HCEC 1CT (cell line): Measurements from ENCODE around the gene ST6GALNAC3.
A peak's percentile ranks its signal among the peaks of the same experiment; 100 is the strongest.
"Not testable (repeated sequence)": the region's sequence is repeated elsewhere in the genome, so short reads cannot be mapped to it uniquely, and the experiment has no call there.

Experiments
- DNase-seq: peaks from one replicate; pipeline ENCODE4 v3.0.0-alpha.2; 2017

ST6GALNAC3 gene

DNA sequence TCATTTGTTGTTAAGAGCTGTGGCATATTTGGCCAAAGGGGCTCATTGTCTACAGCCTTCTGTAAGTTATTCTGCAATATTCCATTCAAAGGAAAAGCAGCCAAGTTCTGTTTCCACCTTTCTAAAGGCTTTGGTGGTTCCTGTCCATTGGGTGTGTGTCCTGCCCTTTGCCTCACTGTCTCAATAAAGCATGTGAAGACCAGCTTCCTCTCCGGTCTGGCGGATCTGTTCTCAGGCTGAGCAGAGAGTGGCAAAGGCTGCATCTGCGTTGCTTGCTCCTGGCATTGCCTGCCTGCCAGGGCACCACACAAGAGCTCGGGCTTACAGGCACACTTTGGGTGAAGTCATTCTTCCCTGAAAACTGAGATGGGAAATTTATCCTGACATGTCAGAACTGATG, 34.9 kb downstream of the ST6GALNAC3 start:
- no peak for DNase-seq

DNA sequence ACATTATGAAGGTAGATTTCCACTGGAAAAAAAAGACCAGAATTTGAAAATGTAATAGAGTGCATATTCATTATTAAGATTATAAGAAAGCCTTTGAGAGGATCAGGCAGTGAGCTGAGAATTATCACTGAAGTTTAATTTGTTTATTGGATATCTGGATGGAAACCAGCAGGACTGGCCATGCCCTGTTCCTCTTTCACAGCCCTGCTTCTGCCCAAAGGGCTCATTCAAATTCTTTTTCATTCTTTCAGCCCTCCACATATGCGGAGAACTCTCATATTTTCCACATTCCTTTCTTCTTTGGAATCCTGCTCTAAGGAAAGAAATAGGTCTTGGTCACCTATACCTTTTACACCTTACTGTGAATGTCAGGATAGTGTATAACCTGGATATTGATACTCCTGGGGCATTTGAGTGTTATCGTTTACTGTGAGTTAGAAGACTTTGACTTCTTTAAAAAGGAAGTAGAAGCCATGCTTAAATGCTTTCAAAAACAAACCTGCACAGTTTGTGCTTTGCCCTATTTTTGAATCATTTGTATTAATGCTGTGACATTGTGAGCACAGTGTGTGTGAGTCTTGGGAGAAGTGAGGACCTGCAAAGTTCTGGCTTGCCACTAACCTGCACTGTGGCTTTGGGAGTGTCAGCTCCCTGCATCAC, 35.5 kb downstream of the ST6GALNAC3 start:
- no peak for DNase-seq

GRCh38 chr1:76110666-76111065, 36.1 kb downstream of the ST6GALNAC3 start:
- DNase-seq = peak; percentile 22

DNA sequence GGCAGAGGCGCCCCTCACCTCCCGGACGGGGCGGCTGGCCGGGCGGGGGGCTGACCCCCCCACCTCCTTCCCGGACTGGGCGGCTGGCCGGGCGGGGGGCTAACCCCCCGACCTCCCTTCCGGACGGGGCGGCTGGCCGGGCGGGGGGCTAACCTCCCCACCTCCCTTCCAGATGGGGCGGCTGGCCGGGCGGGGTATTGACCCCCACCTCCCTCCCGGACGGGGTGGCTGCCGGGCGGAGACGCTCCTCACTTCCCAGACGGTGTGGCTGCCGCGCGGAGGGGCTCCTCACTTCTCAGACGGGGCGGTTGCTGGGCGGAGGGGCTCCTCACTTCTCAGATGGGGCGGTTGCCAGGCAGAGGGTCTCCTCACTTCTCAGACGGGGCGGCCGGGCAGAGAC, 37.8 kb downstream of the ST6GALNAC3 start:
- not testable (repeated sequence) for DNase-seq

- DNase-seq = no peak
These were observed 38.9 kb downstream of the ST6GALNAC3 start for GRCh38 chr1:76113446-76113845.

- no peak for DNase-seq
These were observed 40.6 kb downstream of the ST6GALNAC3 start for GRCh38 chr1:76115171-76115570.

DNA sequence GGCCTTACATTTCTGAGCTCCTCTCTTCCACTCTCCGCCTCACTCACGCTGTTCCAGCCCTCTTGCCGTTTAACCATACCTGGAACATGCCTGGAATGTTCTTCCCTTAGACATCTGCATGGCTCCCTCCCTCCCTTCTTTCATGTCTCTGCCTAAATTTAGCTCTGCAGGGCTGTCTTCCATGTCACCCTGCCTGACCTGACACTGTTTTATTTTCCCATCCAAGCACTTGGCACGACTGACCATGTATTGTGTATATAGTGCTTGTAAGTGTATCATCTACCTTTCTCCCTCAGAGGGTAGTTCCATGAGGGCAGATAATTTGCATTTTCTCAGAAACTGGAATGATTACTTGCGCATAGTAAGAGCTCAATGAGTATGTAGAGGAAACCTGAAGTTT, 47.3 kb downstream of the ST6GALNAC3 start:
- no peak for DNase-seq

DNA sequence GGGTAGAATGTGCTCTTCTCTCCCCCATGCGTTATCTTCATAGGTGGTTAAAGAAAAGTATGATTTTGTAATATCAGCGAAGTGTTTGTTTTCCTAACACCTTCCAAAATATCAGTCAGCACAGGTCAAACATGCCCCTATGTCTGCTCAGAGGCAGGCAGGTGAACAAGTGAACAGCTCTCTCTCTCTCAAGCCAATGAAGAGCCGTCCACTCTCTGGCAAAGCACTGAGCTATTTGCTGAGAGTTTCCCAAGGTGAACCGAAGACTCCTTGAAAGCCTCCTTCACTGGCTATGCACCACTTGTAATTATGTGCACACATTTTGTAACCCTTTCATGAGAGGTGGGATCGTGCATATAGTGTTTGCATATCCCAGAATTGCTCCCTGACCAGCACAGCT, 47.7 kb downstream of the ST6GALNAC3 start:
- DNase-seq = no peak

GRCh38 chr1:76123411-76124064, 49.0 kb downstream of the ST6GALNAC3 start:
- DNase-seq = not testable (repeated sequence)

- DNase-seq = peak; percentile 52
These were observed 49.6 kb downstream of the ST6GALNAC3 start for GRCh38 chr1:76124196-76124595.

GRCh38 chr1:76125473-76126219, 51.1 kb downstream of the ST6GALNAC3 start:
- DNase-seq = no peak

DNA sequence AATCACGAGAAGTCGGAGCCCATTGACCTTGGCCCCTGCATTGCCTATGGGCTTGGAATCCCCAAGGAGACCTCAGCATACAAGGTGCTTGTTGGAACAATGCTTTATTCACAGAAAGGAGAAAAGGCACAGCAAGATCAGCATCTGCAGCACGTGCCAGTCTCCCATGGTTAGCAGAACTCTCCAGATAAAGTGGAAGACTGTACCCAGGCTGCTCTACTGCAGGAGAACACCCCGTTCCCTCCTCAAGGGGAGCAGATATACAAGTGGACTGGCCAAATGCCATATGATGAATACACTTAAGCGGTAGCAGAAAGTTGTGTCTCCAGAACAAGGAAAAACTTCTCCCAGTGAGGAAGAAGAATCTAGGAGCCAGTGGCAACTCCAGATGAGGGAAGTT, 53.5 kb downstream of the ST6GALNAC3 start:
- no peak for DNase-seq

GRCh38 chr1:76129731-76130130, 55.2 kb downstream of the ST6GALNAC3 start:
- no peak for DNase-seq

GRCh38 chr1:76130992-76131391, 56.4 kb downstream of the ST6GALNAC3 start:
- DNase-seq = no peak

GRCh38 chr1:76133977-76134376, 59.4 kb downstream of the ST6GALNAC3 start:
- DNase-seq = no peak

- no peak for DNase-seq
These were observed 61.3 kb downstream of the ST6GALNAC3 start for GRCh38 chr1:76135835-76136234.

DNA sequence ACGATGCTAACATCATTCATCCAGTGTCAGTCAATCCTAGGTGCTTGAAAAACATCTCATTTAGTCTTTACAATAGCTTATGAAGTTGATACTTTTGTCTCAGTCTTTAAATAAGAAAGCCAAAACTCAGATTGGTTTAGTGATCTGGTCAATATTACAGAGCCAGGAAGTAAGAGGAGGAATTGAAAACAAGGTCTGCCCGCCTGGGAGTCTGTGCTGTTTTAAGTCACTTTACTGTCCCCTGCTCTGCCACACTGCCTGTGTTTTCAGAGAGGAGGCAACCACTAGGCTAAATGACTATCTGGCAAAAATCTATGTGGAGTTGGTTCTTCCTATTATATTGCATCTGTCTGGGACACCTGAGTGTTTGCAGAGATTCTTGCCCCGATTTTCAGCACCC, 62.3 kb downstream of the ST6GALNAC3 start:
- DNase-seq = no peak

DNA sequence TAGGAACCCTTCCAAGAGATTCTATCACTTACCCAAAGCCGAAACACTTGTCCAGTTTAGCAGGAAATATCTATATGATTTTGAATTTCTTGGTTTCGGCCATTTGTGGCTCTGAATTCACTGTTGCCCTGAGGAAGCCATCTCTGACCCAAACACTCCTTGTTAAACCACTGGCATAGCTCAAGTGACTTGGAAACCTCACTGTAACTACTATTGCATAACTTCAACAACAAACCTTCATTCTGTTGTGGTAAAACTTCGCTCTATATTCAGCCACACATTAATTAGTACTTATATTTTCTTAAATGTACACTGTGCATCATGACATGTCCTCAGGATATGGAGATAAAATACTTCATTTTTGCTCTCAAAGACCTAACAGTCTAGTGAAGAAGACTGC, 63.2 kb downstream of the ST6GALNAC3 start:
- no peak for DNase-seq

GRCh38 chr1:76138217-76138616, 63.7 kb downstream of the ST6GALNAC3 start:
- DNase-seq = no peak

- DNase-seq = no peak
These were observed 65.7 kb downstream of the ST6GALNAC3 start for GRCh38 chr1:76140227-76140626.

DNA sequence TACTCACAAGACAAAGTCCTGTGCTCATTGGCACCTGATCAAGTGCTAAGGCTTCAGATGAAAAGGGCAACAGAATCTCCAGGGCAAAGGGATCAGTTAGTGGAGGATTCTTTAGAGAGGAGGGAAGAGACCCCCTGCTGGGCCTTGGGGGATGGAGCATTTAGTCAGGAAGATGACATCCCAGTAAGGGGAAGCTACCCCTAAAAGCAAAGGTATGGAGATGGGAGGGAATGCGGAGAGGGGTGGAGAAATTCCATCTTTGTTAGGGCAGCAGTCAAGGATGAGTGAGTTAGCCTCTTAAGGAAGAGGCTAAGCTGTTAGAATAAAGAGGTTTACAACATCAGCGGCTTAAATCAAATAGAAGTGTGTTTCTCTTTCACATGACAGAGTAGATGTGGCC, 67.4 kb downstream of the ST6GALNAC3 start:
- no peak for DNase-seq

DNA sequence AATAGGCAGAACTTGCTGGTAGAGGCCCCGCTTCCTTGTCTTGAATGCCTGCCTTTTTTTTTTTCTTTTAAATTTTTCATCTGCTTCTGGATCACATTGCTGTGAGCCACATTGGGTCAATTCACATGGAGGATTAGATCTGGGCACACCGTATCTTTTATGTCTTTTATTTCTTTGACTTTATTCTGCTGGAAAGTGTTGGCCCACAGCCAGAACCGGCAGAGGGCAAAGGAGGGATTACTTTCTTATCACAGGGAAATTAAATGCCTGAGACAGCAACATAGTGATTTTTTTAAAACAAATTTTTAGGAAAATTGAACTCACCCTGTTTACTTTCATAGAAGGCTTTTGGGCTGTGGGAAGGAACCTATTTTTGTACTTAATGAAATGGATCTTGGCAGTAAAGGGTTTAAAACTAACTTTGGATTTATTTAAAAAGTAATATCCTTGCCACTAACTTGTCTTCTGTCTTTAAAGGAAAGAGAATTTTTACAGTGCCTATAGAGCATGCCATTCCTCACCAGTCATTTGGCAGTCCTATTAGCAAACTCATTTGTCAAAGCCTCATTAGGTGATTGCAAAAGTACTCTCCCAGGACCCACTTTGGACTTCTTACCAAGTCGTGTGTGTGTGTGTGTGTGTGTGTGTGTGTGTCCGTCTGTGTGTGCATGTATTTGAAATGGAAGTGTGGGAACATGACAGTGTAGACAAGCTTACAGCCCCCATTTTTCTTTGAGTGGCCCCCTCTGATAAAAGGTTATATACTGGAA, 68.4 kb downstream of the ST6GALNAC3 start:
- no peak for DNase-seq

GRCh38 chr1:76144247-76144646, 69.7 kb downstream of the ST6GALNAC3 start:
- no peak for DNase-seq
